CD14-positive monocyte (primary cell): ENCODE results near the gene NOP9. TPM values are rescaled to one million over a fixed set of nuclear protein-coding genes. Genes with fewer than 3 reads are reported as not detected.

ENCODE experiments used
- DNase-seq, 3 donors: peaks; one replicate each; pipeline ENCODE4 v3.0.0-alpha.2; 2011 to 2022
- H2AFZ ChIP-seq: 2 replicates; pipeline ENCODE4 v1.6.0; 2012; ENCODE audit warnings: mild to moderate bottlenecking, low read depth, low read length, inconsistent platforms; ENCODE audit not compliant: insufficient read depth, poor library complexity, severe bottlenecking
- H3K27ac ChIP-seq, 2 donors: 1 replicate in 1 of 2; 2 replicates in 1 of 2; pipeline ENCODE4 v1.5.1; 2012 to 2013; ENCODE audit warnings: low read length in 2 of 2, control low read depth in 1 of 2, inconsistent platforms in 1 of 2, low read depth in 1 of 2, mild to moderate bottlenecking in 1 of 2
- H3K27me3 ChIP-seq, 2 donors: one replicate each; pipeline versions ENCODE4 v1.6.0 to v1.6.1; 2011 to 2013; ENCODE audit warnings: low read length in 2 of 2; ENCODE audit not compliant: control insufficient read depth in 2 of 2, insufficient read depth in 2 of 2
- H3K36me3 ChIP-seq, 2 donors: replicated peaks in 1 of 2; 1 replicate in 1 of 2; 2 replicates in 1 of 2; pipeline versions ENCODE4 v1.5.1 to v1.6.1; 2012 to 2013; ENCODE audit warnings: low read length in 2 of 2, control low read depth in 1 of 2, inconsistent platforms in 1 of 2, mild to moderate bottlenecking in 1 of 2; ENCODE audit not compliant: insufficient read depth in 2 of 2, control insufficient read depth in 1 of 2
- H3K4me1 ChIP-seq, 2 donors: 1 replicate in 1 of 2; 2 replicates in 1 of 2; pipeline versions ENCODE4 v1.5.1 to v1.6.1; 2012 to 2013; ENCODE audit warnings: low read length in 2 of 2, control low read depth in 1 of 2, inconsistent platforms in 1 of 2, mild to moderate bottlenecking in 1 of 2, moderate library complexity in 1 of 2; ENCODE audit not compliant: insufficient read depth in 2 of 2, control insufficient read depth in 1 of 2
- H3K4me2 ChIP-seq: replicated peaks from 2 replicates; pipeline ENCODE3; 2012; ENCODE audit warnings: low read length, moderate library complexity, mild to moderate bottlenecking; ENCODE audit not compliant: poor library complexity, severe bottlenecking; ENCODE audit errors: extremely low read depth
- H3K4me3 ChIP-seq, 3 experiments: fragments of 200-600 bp in 1 of 3; sonication (generic) in 1 of 3; replicated peaks in 1 of 3; 1 replicate in 2 of 3; 2 replicates in 1 of 3; pipeline ENCODE4 v1.5.1; 2011 to 2013; ENCODE audit warnings: low read length in 3 of 3, mild to moderate bottlenecking in 3 of 3, control low read depth in 2 of 3, low read depth in 2 of 3, inconsistent platforms in 1 of 3, moderate library complexity in 1 of 3
- H3K79me2 ChIP-seq: 2 replicates; pipeline ENCODE4 v1.6.0; 2012; ENCODE audit warnings: mild to moderate bottlenecking, control low read depth, inconsistent platforms, low read length, moderate library complexity; ENCODE audit not compliant: insufficient read depth
- H3K9ac ChIP-seq: 2 replicates; pipeline ENCODE4 v1.6.0; 2017; ENCODE audit warnings: low read length, mild to moderate bottlenecking; ENCODE audit not compliant: insufficient read depth, poor library complexity, severe bottlenecking
- H3K9me3 ChIP-seq, 2 donors: replicated peaks in 1 of 2; 1 replicate in 1 of 2; 2 replicates in 1 of 2; pipeline versions ENCODE4 v1.5.1 to v1.6.1; 2012 to 2013; ENCODE audit warnings: low read length in 2 of 2, control low read depth in 1 of 2; ENCODE audit not compliant: control insufficient read depth in 1 of 2, insufficient read depth in 1 of 2
- H4K20me1 ChIP-seq: 2 replicates; pipeline ENCODE4 v1.6.0; 2012; ENCODE audit warnings: mild to moderate bottlenecking, low read length, control low read depth, moderate library complexity; ENCODE audit not compliant: insufficient read depth
- H3K27ac Mint-ChIP-seq, 7 donors: one replicate each; pipeline ENCODE4 v1.8.0; 2020; ENCODE audit warnings: mild to moderate bottlenecking in 7 of 7, mixed read lengths in 7 of 7, moderate library complexity in 6 of 7, inconsistent platforms in 2 of 7
- H3K27me3 Mint-ChIP-seq, 3 donors: one replicate each; pipeline ENCODE4 v1.8.0; 2021 to 2022; ENCODE audit warnings: low read depth in 3 of 3, mild to moderate bottlenecking in 3 of 3, mixed read lengths in 3 of 3, moderate library complexity in 3 of 3, inconsistent platforms in 1 of 3
- H3K36me3 Mint-ChIP-seq, 2 donors: one replicate each; pipeline ENCODE4 v1.8.0; 2020; ENCODE audit warnings: mixed read lengths in 2 of 2, inconsistent platforms in 1 of 2, mild to moderate bottlenecking in 1 of 2
- H3K4me1 Mint-ChIP-seq: one replicate; pipeline ENCODE4 v1.8.0; 2020; ENCODE audit warnings: mild to moderate bottlenecking, mixed read lengths
- H3K4me3 Mint-ChIP-seq, 2 donors: one replicate each; pipeline ENCODE4 v1.8.0; 2020; ENCODE audit warnings: mild to moderate bottlenecking in 2 of 2, mixed read lengths in 2 of 2, moderate library complexity in 1 of 2
- H3K9me3 Mint-ChIP-seq, 7 donors: one replicate each; pipeline ENCODE4 v1.8.0; 2020 to 2022; ENCODE audit warnings: mixed read lengths in 7 of 7, mild to moderate bottlenecking in 6 of 7, moderate library complexity in 6 of 7, inconsistent platforms in 2 of 7
- CTCF ChIP-seq: fragments of 200-600 bp; IDR thresholded peaks from one replicate; pipeline ENCODE4 v1.8.0; 2022; ENCODE audit warnings: antibody characterized with exemption, mild to moderate bottlenecking
- WGBS: methylation state at CpG from one replicate; pipeline ENCODE4 v1.1.5; 2013; ENCODE audit warnings: missing lambda C conversion rate; ENCODE audit not compliant: insufficient coverage; 5-methylcytosine and 5-hydroxymethylcytosine counted together
- intact Hi-C, 2 donors: fragments of 100-400 bp; cut with micrococcal nuclease; formaldehyde crosslinking; loops; one replicate each; pipeline versions ENCODE4 v1.15.0 to v1.15.1; 2023
- polyA plus RNA-seq, 3 donors: library from polyadenylated mRNA; depleted of rRNA in 1 of 3; unstranded in 2 of 3; stranded (reverse) in 1 of 3; fragments of 300-500 nt in 2 of 3; fragments of >200 nt in 1 of 3; fragmentation: Illumina TruSeq in 2 of 3; gene quantifications; 1 replicate in 2 of 3; 2 replicates in 1 of 3; pipeline ENCODE4 v1.2.3, GENCODE V29; 2012 to 2021

The NOP9 gene
- polyA plus RNA-seq, 3 donors = 1.2 to 16.6 (median 1.3) TPM

- Histone ChIP-seq H3K9ac (no peak overlapping the region), H3K79me2 (no peaks in the 10 kb centered on the region), H3K4me2 (no peak overlapping the region), H3K4me1 (peaks cover 0 to 4% of the 10 kb centered on the region in 2 donors), H3K9me3 (no peaks in the 10 kb centered on the region), H3K27me3 (peaks cover 3 to 9% of the 10 kb centered on the region in 2 donors), H4K20me1 (no peaks in the 10 kb centered on the region), H3K36me3 (no peaks in the 10 kb centered on the region), H3K4me3 (no peak overlapping the region), H2AFZ (no peak overlapping the region), H3K27ac (no peak overlapping the region)
- intact Hi-C loops = no loop called here
- no peak overlapping the region for H3K4me3 Mint-ChIP-seq
- no peaks in the 10 kb centered on the region for H3K36me3 Mint-ChIP-seq
- no peak overlapping the region for H3K27ac Mint-ChIP-seq
- DNase-seq = no peak
- peaks cover 5 to 24% (median 22%) of the 10 kb centered on the region in 3 donors for H3K27me3 Mint-ChIP-seq
- peaks cover 14% of the 10 kb centered on the region for H3K4me1 Mint-ChIP-seq
- 80% methylated on average over 1 of the region's 1 CpG for WGBS
- no peak for TF ChIP-seq CTCF
- H3K9me3 Mint-ChIP-seq = peaks cover 0 to 1% (median 0%) of the 10 kb centered on the region in 7 donors
Measured at GRCh38 chr14:24347134-24347533, 47.5 kb downstream of the NOP9 start.

- Histone ChIP-seq H3K27ac (no peak overlapping the region), H3K36me3 (no peaks in the 10 kb centered on the region), H3K4me1 (no peaks in the 10 kb centered on the region), H3K4me3 (no peak overlapping the region), H3K9me3 (no peaks in the 10 kb centered on the region), H3K4me2 (no peak overlapping the region), H3K9ac (no peak overlapping the region), H2AFZ (no peak overlapping the region), H4K20me1 (no peaks in the 10 kb centered on the region), H3K27me3 (peaks cover 3 to 9% of the 10 kb centered on the region in 2 donors), H3K79me2 (no peaks in the 10 kb centered on the region)
- H3K4me1 Mint-ChIP-seq = peaks cover 9% of the 10 kb centered on the region
- TF ChIP-seq CTCF = no peak
- no peak overlapping the region for H3K4me3 Mint-ChIP-seq
- no peak overlapping the region for H3K27ac Mint-ChIP-seq
- H3K9me3 Mint-ChIP-seq = peaks cover 0 to 1% (median 0%) of the 10 kb centered on the region in 7 donors
- H3K27me3 Mint-ChIP-seq = peaks cover 5 to 24% (median 22%) of the 10 kb centered on the region in 3 donors
- intact Hi-C loops = no loop called here
- DNase-seq = no peak
- no peaks in the 10 kb centered on the region for H3K36me3 Mint-ChIP-seq
- 100% methylated on average over 2 of the region's 2 CpGs for WGBS
Measured at GRCh38 chr14:24348186-24348585, 48.5 kb downstream of the NOP9 start.
